GM18505 (cell line): Measurements from ENCODE around the gene BLNK.
"Not testable (repeated sequence)": the region's sequence is repeated elsewhere in the genome, so short reads cannot be mapped to it uniquely, and the experiment has no call there.

Experiments used
- ATAC-seq: cut with Tn5 transposase; IDR thresholded peaks from one replicate; pipeline ENCODE4 v1.9.1; 2021; ENCODE audit not compliant: unreplicated experiment
- POLR2A ChIP-seq: IDR thresholded peaks from 4 replicates; pipeline ENCODE4 v1.6.1; 2011; ENCODE audit warnings: borderline replicate concordance; ENCODE audit not compliant: insufficient read depth, insufficient read length; ENCODE audit errors: extremely low read depth

The BLNK gene

GRCh38 chr10:96217711-96218110 lies 53.7 kb downstream of the BLNK start:
- TF ChIP-seq POLR2A = no peak
- no peak for ATAC-seq

DNA sequence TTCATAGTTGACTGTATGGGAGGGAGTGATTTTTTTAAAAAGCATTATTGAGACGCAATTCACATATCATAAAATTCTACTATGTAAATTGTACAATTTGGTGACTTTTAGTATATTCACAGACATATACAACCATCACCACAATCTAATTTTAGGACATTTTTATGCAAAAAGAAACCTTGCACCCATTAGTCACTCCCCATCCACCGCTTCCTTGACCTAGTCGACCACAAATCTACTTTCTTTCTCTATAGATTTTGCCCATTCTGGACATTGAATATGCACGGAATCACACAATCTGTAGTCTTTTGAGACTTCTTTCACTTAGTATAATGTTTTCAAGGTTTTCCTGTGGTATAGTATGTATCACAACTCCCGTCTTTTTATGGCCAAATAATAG lies 54.6 kb downstream of the BLNK start:
- no peak for ATAC-seq
- no peak for TF ChIP-seq POLR2A

GRCh38 chr10:96212911-96213310 lies 58.5 kb downstream of the BLNK start:
- no peak for TF ChIP-seq POLR2A
- no peak for ATAC-seq

DNA sequence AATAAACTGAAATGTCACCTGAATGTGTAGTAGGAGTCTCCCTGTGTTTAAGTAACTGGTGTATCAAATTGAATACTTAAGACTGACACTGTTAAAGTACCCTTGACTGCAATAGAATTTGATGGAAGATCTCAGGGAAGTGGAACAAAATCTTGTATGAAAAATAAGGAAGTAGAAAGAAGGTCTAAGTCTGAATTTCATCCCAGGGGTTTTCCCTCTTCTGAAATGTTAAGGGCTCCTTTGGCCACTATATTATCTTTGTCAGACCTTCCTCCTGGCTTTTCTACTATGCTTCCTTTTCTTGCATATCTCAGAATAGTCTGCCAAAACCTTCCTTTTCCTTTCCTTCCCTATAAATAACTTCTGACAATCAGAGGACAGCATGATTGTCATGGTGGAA lies 59.6 kb downstream of the BLNK start:
- no peak for ATAC-seq
- no peak for TF ChIP-seq POLR2A

GRCh38 chr10:96208946-96209345 lies 62.4 kb downstream of the BLNK start:
- TF ChIP-seq POLR2A = no peak
- no peak for ATAC-seq

DNA sequence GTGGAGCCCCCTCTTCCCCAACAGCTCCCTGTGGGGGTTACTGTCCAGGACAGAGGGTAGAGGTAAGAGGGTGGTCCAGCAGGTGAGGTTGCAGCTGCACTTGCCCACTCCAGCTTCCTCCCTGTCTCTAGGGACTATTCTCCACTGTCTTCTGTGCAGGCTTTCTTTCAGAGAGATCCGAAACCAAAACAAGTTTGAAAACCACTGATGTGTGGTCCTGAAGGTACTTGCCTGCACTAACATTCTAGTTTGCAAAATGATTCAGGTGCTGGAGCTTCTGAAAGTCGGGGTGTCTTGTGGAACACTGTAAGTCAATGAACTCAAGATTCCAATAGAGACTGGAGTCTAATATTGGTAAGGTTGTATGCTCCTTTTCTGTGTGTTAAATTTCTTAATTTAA lies 63.1 kb downstream of the BLNK start:
- ATAC-seq = peak; percentile 47
- TF ChIP-seq POLR2A = no peak

DNA sequence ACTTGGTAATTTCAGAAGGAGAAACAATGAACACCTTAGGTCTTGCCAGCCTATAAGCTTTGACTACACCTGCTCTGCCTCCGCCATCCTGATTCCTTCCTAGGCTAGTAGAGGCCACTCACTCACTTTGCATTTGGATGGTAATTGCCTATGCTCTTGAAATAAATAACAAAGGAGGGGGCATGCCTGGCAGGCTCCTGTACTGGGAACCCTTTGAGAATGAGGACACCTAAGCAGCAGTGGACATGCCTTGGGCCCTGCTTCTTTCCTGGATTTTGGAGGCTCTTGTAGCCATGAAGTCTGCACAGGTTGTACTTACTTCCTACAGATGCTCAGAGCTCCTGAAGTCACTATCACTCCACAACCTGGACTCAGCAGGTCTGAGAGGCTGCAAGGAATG lies 65.8 kb downstream of the BLNK start:
- TF ChIP-seq POLR2A = no peak
- no peak for ATAC-seq

- no peak for ATAC-seq
- TF ChIP-seq POLR2A = no peak
These were observed 69.8 kb downstream of the BLNK start for GRCh38 chr10:96201525-96201924.

- ATAC-seq = not testable (repeated sequence)
These were observed 81.9 kb downstream of the BLNK start for GRCh38 chr10:96189505-96189904.

GRCh38 chr10:96188916-96189315 lies 82.5 kb downstream of the BLNK start:
- no peak for TF ChIP-seq POLR2A
- no peak for ATAC-seq

DNA sequence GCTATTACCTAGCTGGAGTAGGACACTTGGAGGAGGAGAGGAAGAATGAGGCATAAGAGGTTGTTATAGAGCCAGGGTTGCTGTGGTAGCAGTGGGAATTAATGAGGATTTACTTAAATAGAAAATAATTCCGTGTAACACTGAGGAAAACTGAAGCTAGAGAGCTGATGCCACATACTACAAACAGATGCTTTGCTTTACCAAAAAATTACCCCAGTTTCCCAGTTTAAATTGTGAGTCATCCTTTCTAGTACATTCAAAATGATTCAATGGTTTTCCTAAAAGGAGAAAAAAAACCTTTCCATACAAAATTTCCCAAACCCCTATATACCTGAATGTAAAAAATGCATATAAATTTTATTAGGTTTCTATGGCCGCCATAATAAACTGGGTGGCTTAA lies 82.9 kb downstream of the BLNK start:
- ATAC-seq = no peak
- TF ChIP-seq POLR2A = no peak

GRCh38 chr10:96176985-96177384 lies 94.4 kb downstream of the BLNK start:
- no peak for TF ChIP-seq POLR2A
- ATAC-seq = no peak

- no peak for ATAC-seq
- no peak for TF ChIP-seq POLR2A
These were observed 98.7 kb downstream of the BLNK start for GRCh38 chr10:96172666-96173065.

GRCh38 chr10:96170230-96170629 lies 101.1 kb downstream of the BLNK start:
- no peak for ATAC-seq
- TF ChIP-seq POLR2A = no peak

GRCh38 chr10:96168546-96168945 lies 102.8 kb downstream of the BLNK start:
- ATAC-seq = no peak
- TF ChIP-seq POLR2A = no peak
